Measurements from ENCODE around the gene TTLL9. TPM values are rescaled to one million over a fixed set of nuclear protein-coding genes. Genes with fewer than 3 reads are reported as not detected.

Gene TTLL9
- total RNA-seq, 1 donor from 2014 or later, result not detected

DNA sequence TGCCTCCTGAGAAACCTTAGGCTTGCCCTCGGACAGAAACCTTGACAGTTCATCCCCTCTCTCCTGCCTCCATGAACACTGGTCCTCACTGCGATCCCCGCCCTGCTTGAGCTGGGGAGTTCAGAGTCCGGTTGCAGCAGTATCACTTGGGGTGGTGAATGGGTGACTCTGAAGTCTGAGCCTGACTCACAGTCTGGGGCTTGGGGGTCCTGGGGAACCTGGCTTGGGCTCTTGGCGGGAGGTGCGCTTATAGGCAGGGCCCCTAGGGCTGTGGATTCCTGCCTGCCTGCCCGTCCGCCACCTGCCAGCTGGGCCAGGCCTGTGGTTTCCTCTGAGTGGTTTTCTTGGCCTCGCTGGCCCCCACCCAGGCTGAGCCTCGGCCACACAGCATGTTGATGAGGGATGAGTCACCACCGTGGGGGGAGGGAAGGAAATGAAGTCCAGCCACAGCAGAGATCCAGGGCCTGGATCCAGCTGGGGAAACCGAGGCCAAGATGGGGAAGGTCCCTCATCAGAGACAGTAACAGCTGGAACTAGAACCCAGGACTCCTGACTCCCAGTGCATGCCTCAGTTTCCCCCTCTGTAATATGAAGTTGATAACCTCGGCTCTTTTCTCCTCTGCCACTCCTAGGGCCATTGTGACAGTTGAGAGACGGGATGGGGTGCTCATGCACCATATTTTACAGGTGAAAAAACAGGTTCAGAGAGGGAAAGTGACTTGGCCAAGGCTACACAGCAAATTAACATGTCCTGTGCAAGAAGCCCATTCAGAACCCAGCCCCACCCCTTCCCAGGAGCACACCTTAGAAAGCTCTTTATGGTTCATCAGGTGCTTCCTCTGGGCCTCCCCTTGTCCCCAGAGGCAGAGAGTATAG, 34.2 kb upstream of the TTLL9 start:
- DNase-seq, result peak; percentile 88
- intact Hi-C loops (cut with DNase I), result no loop called here
- ATAC-seq (ENCODE audit: poor library complexity), result peak; percentile 76

DNA sequence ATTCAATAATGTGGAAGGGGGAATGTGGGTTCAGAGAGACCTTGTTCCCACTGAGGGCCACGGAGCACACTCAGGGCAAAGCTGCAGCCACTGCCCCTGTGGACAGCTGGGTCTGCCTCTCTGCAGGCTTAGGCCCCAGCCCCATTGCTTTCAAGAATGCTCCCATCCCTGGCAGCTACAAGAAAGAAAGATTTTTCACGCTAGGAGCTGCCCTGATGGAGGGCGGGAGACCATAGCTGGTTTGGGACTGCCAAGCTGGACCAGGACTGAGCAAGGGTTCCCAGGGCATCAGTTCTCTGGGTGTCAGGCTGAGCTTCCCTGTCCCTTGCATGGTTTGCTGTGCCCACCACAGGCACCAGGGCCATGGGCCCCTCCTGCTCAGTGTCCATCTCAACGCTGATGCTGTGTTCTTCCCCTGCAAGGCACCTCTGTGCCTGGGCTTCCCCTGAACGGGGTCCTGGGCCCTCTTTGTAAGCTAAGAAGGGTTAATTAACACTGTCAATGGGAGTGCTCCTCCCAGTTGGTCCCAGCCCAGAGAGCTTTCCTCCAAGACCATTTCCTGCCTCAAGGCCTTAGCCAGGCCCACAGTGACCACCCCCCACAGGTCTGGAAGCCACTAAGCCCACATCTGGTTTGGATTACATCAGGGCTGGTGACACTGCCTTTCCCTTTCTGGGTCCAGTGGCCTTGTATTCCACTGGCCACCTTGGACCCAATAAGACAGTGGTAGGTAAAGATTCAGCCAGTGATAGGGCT, 33.4 kb upstream of the TTLL9 start:
- no peak for DNase-seq
- intact Hi-C loops (cut with DNase I), result no loop called here
- ATAC-seq (ENCODE audit: poor library complexity), result no peak

DNA sequence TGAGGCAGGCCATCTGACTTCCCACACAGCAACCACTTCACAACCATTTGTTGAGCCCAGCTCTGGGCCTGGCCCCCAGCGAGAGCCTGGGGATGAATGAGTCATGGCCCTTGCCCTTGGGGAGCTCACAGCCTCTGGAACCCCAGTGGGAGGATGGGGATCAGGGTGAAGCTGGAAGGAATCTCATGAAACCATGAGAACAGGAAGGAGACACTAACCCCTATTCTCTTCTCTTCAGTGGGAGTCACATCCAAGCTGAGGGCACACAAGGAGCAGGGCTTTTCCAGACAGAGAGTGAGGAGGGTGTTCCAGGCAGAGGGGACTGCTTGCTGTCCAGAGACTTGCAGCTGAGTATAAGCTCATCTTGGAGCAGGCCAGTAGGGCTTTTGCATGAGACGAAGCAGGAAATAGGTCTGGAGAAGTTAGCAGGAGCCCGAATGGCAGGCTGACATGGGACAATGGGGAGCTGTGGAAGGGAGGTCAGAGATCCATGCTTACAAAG, 32.5 kb upstream of the TTLL9 start:
- intact Hi-C loops (cut with DNase I), result no loop called here
- DNase-seq (no peak), ATAC-seq (ENCODE audit: poor library complexity) (no peak)

DNA sequence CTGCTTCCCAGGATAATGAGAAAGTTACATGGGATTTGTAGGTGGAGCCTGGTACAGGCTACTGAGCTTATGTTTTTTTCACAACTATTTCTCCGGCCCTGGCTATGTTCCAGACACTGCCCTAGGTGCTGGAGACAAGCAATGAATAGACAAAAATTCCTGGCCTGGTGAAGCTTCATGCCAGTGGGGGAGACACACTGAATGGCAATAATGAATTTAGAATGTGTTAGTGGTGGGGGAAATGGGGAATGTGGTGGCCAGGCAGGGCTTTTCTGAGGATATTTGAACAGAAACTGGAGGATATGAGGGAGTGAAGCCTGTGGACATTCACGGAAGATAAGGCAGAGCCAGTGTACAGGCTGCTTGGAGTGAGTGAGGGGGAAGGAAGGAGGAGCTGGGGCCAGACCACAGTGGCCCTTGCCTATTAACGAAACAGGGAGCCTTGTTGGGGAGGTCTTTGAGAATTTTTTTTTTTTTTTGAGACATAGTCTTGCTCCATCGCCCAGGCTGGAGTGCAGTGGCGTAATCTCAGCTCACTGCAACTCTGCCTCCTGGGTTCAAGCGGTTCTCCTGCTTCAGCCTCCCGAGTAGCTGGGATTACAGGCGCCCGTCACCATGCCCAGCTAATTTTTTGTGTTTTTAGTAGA, 31.7 kb upstream of the TTLL9 start:
- no peak for ATAC-seq (ENCODE audit: poor library complexity)
- DNase-seq, result no peak

DNA sequence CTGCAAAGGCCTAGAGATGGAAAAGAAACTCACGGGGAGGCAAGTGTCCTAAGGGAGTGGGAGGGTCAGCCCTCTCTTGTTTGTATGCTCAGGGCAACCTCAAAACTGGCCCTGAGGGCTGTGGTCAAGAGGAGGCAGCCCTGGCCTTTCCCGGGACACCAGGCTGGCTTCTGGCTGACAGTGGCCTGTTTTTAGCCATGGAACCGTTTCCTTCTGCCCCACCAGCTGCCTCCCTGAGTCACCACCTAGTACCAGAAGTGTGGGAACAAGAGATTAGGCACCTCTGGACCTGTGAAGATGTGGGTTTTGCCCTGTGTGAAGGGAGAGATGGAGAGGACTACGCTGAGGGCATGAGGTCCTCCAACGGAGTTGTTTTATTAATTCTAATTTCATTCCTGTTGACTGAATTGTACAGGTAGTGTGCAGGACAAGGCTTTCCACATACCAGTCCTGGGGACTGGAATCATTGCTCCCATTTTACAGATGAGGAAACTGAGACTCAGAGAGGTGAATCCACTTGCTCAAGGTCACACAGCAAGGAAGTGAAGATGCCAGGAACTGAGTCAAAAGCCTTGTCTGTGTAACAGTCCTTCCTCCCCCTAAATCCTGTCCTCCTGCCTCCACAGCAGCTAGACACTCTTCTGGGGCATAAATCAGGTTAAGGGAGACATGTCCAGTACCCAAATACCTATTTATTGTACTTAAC, 30.5 kb upstream of the TTLL9 start:
- intact Hi-C loops (cut with DNase I), result no loop called here
- ATAC-seq (ENCODE audit: poor library complexity) (no peak), DNase-seq (no peak)

More for the DNA sequence above, 31.7 kb upstream of the TTLL9 start:
- intact Hi-C loops (cut with DNase I), result no loop called here

DNA sequence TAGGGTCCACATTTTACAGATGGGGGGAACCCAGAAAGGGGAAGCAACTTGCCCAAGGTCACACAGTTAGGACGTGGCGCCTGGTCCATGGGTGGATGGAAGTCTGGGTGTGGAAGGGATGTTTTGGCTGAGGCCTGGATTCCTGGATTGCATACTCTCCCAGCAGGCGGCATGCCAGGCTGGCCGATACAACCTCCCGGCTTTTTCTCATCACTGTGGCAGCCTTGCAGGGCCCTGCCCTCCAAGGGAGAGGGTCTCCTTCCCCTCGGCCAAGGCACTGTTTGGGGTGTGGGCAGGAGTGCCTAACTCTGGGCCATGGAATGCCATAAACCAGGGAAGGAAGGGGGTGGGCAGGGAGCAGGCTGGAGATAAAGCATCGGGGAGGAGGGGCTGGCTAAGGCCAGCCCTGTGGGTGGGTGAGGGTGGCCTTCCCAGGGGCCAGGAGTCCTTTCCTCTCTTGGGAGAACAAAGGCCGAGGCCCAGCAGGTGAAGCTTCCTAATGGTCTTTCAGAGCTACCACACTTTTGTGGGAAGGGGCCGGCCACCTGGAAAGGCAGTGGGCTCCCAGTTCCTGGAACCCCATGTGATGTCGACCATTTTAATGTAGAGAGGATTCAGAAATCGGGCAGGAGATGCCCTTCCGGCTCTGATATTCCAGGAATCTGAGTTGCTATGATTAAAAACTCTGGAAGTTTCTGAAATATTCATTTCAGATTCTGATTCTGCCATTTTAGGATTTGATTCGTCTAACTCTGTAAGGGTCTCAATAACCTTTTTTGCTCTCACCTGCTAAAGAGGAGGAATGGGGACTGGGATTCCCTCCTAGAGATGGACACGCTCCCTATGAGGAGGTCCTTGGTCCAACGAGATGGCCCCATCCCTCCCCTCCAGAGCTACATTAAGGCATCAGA, 29.3 kb upstream of the TTLL9 start:
- no peak for ATAC-seq (ENCODE audit: poor library complexity)
- intact Hi-C loops (cut with DNase I), result no loop called here
- DNase-seq, result no peak

DNA sequence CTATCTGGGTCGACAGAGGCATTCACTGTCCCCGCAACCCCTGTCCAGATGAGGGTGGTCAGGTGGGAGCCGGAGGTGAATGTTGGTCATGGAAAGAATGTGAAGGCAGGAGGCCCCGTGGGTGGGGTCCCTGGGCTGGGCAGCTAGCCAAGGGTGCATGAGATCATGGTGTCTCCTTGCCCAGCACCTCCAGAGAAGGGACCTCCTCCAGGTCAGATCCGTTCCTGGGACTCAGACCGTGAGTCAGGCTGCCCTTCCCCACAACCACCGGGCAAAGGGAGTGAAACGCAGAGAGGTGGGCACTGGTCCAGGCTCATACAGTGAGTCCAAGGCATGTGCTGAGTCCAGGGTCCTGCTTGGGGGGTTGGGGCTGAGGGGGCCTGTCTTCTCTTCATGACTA, 28.5 kb upstream of the TTLL9 start:
- DNase-seq, result no peak

DNA sequence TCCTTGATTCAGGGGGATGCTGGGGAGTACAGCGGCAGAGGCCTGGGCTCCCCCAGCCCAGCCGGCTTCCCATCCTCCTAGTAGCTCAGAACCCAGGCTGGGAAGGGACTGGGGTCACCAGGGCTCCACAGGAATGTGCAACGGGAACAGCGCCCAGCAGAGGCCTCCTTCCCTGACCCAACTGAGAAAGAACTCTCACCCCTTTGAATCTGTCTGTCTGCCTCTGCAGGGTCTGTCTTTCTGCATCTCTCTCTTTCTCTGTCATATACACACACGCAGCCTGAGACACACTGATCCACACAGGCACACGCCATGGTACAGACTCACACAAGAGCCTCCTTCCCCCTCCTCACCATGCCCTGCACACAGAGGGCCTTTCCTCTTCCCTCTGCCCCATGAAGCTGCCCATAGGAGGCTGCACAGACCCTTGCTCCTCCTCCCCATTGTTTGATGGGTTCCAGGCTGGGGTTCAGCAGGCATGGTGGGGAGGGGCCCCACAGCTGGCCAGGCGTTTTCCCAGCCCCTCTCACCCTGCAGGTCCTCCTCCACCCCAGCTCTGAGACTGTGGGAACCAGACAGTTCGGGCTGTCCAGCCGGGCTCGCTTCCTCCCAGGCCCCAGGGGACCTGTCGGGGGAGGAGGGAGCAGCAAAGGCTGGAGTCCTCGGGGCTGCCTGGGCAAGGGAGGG, 27.8 kb upstream of the TTLL9 start:
- ATAC-seq (ENCODE audit: poor library complexity) (peak; percentile 75), DNase-seq (peak; percentile 72)
- intact Hi-C loops (cut with DNase I), result no loop called here

More for the DNA sequence above, 28.5 kb upstream of the TTLL9 start:
- ATAC-seq (ENCODE audit: poor library complexity), result no peak
- intact Hi-C loops (cut with DNase I), result no loop called here

DNA sequence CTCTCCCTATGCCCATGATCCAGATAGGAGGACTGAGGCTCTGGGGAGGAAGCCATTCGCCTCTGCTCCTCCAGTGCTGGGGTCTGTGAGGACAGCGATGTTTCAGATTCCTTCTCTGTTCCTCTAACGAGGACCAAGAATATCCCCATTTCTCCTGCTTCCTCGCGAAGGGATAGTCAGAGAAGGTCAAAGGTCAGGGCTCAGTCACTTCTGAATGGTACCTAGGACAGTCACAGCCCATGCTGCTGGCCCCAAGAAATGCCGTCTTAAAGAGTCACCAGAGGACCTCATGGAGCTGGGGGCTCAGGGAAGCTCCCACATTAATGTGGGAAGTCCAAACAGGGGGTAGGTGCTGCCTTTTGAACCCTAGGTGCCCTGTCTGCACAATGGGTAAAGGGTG, 27.1 kb upstream of the TTLL9 start:
- no peak for ATAC-seq (ENCODE audit: poor library complexity)
- intact Hi-C loops (cut with DNase I), result no loop called here

DNA sequence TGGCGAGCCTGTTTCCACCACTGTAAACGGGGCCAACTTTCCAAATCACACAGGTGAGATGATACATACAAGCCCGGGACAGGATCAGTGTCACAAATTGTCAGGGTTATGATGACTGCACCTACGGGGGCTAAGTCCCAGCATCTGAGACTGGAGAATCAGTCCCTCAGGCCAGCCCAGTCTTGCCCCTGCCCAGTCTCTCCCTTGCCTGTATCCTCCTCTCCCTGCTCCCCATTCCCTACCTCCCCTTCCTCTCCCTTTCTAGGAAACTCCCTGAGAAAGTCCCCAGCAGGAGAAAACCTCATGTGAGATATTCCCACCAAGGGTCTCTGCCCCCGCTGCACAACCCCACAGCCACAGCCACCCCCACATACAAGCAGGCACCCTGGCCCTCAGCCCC, 26.6 kb upstream of the TTLL9 start:
- ATAC-seq (ENCODE audit: poor library complexity) (no peak), DNase-seq (no peak)
- intact Hi-C loops (cut with DNase I), result no loop called here

More for the DNA sequence above, 27.1 kb upstream of the TTLL9 start:
- DNase-seq, result no peak

DNA sequence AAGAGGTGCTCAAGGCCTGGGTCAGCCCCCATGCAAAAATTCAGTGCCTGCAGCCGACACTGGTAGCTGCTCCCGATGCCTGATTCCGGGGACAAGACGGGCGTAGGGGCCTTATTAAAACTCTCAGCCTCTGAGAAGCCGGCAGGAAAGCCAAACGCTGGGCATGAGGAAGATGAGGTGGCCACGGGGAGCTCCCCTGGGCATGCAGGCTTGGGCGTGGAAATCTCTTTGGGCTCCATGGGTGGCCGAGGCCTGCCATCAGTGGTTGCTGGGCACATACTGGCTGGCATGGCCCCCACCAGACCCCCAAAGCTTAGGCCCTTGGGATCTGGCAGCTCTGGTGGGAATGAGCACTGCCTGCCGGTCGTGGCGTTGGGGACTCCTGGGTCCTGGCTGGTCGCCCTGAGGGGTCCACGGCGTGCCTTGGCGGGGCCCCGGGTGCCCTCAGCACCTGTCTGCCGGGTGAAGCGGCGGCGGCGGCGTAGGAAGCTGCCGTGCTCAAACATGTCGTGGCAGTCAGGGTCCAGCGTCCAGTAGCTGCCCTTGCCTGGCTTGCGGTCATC, 25.6 kb upstream of the TTLL9 start:
- intact Hi-C loops (cut with DNase I), result no loop called here
- DNase-seq, result no peak
- no peak for ATAC-seq (ENCODE audit: poor library complexity)

DNA sequence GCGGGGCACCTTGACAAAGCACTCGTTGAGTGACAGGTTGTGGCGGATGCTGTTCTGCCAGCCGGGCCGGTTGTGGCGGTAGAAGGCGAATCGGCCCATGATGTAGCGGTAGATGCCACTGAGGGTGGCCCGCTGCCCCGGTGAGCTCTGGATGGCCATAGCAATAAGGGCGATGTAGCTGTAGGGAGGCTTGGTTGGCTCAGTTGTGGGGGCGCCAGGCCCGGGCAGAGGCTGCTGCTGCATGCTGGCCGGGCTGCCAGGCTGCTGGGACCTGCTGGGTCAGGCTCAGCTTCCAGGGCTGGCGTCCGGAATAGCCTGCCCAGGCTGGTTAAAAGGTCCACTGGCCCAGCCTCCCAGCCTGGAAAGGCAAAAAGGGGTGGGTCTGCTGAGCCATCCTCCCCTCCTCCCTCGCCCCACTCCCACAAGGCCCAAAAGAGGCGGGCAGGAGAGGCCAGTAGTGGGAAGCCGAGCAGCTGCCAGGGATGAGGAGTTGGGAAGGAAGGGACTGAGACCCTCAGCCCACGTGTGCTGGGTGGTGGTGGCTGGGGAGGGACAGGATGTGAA, 25.1 kb upstream of the TTLL9 start, which contains the start of gene FOXS1:
FOXS1 (minus strand) TSS at position 305 of the 564 bp plus-strand sequence; CDS start at position 243, 62 bp downstream.
- DNase-seq, result no peak

DNA sequence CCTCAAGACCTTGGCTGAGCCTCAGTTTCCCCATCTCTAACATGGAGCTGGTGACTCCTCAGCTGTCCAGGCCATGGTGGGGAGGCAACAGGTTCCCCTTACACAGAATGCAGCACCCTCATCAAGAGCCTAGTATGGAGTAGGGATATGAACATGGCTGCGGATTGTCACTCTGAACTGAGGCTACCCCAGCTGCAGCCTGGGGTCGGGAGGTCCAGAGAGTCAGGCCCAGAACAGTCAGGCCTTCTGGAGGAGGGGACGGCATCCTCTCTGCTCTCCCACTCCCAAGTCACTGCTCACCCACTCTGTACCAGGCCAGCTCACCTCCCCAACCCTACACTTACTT, 23.7 kb upstream of the TTLL9 start:
- DNase-seq, result no peak
- no peak for ATAC-seq (ENCODE audit: poor library complexity)
- intact Hi-C loops (cut with DNase I), result no loop called here

More for the DNA sequence above, 25.1 kb upstream of the TTLL9 start, which contains the start of gene FOXS1:
- peak; percentile 57 for ATAC-seq (ENCODE audit: poor library complexity)
- intact Hi-C loops (cut with DNase I), result no loop called here

DNA sequence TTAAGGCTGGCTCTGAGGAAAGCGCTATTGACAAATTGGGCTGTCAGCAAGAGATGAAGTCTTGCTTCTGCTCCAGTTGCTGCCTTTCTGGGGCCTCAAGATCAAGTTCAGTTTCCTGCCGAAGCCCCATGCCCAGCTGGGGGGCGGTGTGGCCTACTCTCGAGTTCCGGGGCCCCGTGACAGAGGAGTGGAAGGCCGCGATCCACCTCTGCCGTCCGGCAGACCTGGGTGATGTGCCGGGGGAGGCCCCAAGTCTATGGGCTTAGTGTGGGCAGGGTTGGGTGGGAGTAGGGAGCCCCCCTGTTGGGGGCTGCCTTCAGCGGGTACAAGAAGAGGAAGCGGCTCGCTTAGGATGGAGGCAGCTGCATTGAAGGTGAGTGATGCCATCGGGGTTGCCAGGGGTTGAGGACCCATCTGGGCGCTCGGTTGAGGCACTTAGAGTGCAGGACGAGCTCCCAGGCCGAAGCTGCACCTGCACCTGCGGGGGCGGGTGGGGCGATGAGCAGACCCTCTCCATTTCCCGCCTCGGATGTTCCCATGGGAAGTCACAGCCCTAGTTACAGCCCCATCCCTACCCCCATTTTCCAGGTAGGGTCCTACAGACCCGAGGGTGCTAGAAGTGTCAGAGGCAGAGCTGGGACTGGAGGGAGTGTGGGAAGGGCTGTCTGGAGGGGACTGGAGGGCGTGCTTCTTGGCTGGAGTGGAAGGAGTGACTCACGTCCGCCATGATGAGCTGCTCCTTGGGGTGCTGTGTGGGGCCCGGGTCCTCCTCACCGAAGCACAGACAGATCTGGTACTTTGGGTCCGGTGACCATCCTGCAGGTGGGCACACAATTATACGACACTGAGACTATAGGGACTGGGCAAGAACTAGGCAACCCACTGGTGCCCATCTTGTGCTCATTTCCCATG, 22.1 kb upstream of the TTLL9 start:
- intact Hi-C loops (cut with DNase I), result no loop called here
- no peak for DNase-seq
- no peak for ATAC-seq (ENCODE audit: poor library complexity)

DNA sequence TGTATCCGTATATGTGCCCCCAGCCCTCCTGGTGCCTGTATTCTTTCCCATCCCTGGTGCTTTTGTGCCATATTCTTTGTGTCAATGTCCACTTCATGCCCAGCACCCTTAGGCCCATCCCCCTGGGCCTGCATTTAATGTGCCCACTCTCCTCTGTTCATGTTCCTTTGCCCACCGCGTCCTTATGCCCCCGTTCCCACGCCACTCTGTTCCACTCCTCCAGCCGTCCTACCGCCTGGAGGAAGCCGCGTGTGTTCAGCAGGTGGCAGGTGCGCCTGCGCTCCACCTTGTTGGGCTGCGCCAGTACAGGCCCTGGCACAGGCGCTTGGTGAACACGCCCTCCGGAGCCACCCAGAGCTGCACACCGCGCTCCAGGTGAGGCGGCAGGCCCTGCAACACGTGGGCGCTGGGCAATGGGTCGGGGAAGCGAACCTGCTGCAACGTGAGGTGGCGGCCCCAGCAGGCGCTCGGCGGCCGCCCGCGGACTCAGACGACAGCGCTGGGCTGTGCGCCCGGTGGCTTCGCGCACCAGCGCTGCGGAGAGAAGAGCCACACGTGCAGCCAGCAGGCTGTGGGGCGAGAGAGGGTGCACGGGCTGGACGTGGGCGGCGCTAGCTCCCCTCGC, 21.0 kb upstream of the TTLL9 start:
- ATAC-seq (ENCODE audit: poor library complexity) (no peak), DNase-seq (no peak)
- intact Hi-C loops (cut with DNase I), result no loop called here

All from Right ventricle myocardium superior (tissue), 1 donor.